ENCODE data around the gene PTPRU.

DNA sequence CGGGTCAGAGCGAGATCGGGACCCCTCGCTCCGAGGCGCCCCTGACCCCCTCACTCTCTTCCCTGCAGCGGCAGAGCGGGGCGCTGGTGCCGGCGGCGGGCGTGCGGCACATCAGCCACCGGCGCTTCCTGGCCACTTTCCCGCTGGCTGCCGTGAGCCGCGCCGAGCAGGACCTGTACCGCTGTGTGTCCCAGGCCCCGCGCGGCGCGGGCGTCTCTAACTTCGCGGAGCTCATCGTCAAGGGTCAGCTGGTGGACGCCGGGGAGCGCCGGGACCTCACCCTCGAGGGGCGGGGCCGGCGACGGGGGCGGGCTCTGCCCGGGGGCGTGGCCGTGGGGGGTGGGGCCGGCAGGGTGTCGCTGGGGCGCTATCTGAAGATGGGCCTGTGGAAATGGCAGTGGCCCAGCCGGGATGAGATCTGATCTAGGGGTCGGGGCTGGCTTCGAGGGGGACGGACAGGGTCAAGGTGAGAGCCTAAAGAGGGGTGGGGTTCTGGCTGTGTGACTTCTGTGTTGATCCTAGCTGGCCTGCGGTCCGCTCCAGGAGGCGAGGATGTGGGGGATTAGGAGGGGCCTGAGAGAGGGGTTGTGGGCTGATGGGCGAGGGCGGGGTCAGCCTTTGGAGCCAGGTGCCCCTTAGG is 23.6 kb downstream of the PTPRU start:
- TF ChIP-seq, protein P1, sequence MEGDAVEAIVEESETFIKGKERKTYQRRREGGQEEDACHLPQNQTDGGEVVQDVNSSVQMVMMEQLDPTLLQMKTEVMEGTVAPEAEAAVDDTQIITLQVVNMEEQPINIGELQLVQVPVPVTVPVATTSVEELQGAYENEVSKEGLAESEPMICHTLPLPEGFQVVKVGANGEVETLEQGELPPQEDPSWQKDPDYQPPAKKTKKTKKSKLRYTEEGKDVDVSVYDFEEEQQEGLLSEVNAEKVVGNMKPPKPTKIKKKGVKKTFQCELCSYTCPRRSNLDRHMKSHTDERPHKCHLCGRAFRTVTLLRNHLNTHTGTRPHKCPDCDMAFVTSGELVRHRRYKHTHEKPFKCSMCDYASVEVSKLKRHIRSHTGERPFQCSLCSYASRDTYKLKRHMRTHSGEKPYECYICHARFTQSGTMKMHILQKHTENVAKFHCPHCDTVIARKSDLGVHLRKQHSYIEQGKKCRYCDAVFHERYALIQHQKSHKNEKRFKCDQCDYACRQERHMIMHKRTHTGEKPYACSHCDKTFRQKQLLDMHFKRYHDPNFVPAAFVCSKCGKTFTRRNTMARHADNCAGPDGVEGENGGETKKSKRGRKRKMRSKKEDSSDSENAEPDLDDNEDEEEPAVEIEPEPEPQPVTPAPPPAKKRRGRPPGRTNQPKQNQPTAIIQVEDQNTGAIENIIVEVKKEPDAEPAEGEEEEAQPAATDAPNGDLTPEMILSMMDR (IDR thresholded peaks at IDR 0.05): no peak
- TF ChIP-seq POLR2A (IDR thresholded peaks at IDR 0.05): no peak

All from esophagus squamous epithelium (tissue), 4 donors.